Right atrium auricular region (tissue), 2 donors: Measurements from ENCODE around the gene UQCC3. TPM values are rescaled to one million over a fixed set of nuclear protein-coding genes. Genes with fewer than 3 reads are reported as not detected.
A peak's percentile ranks its signal among the peaks of the same experiment; 100 is the strongest.

Experiments
- DNase-seq: peaks from one replicate; pipeline ENCODE4 v3.0.0-alpha.2; 2019; ENCODE audit warnings: low spot score
- H3K27ac ChIP-seq, 2 donors: fragments of 200-600 bp; sonication (generic); 1 replicate in 1 of 2; 2 replicates in 1 of 2; pipeline ENCODE4 v1.5.1; 2016 to 2019
- H3K27me3 ChIP-seq, 2 donors: fragments of 200-600 bp; sonication (generic); one replicate each; pipeline versions ENCODE4 v1.5.1 to v1.6.0; 2017 to 2019
- H3K36me3 ChIP-seq: fragments of 200-600 bp; sonication (generic); one replicate; pipeline ENCODE4 v1.5.1; 2016
- H3K4me1 ChIP-seq, 2 donors: fragments of 200-600 bp; sonication (generic); one replicate each; pipeline versions ENCODE4 v1.5.1 to v1.6.0; 2017 to 2019
- H3K4me3 ChIP-seq, 2 donors: fragments of 200-600 bp; sonication (generic); 1 replicate in 1 of 2; 2 replicates in 1 of 2; pipeline ENCODE4 v1.5.1; 2017 to 2019; ENCODE audit warnings: mild to moderate bottlenecking in 1 of 2, moderate library complexity in 1 of 2
- H3K9me3 ChIP-seq, 2 donors: fragments of 200-600 bp; sonication (generic); one replicate each; pipeline ENCODE4 v1.5.1; 2019
- CTCF ChIP-seq, 2 donors: fragments of 200-600 bp; sonication (generic); IDR thresholded peaks; one replicate each; pipeline ENCODE4 v1.5.1; 2019; ENCODE audit warnings: antibody characterized with exemption in 2 of 2
- total RNA-seq, 2 donors: library from RNA; depleted of rRNA; stranded (reverse); fragments of >200 nt; gene quantifications; one replicate each; pipeline ENCODE4 v1.1.0, GENCODE V29; 2016

Gene UQCC3
- total RNA-seq, 2 donors from 2014 or later, result 5.0 to 8.7 TPM

GRCh38 chr11:62677714-62678113 is 6.2 kb downstream of the UQCC3 start:
- Histone ChIP-seq H3K4me1 (peaks cover 0 to 27% of the 10 kb centered on the region in 2 donors), H3K4me3 (no peak overlapping the region), H3K27ac (no peak overlapping the region), H3K9me3 (no peaks in the 10 kb centered on the region), H3K27me3 (no peaks in the 10 kb centered on the region), H3K36me3 (peaks cover 21% of the 10 kb centered on the region)
- TF ChIP-seq CTCF (IDR thresholded peaks at IDR 0.05), result no peak
- no peak for DNase-seq

GRCh38 chr11:62678433-62678769 is 6.9 kb downstream of the UQCC3 start:
- H3K36me3 ChIP-seq, result peaks cover 21% of the 10 kb centered on the region
- H3K4me1 ChIP-seq, result peaks cover 0 to 23% of the 10 kb centered on the region in 2 donors
- peak overlapping the region; percentile 82 to 95 for H3K4me3 ChIP-seq
- no peak for DNase-seq
- no peak for TF ChIP-seq CTCF (IDR thresholded peaks at IDR 0.05)
- no peaks in the 10 kb centered on the region for H3K9me3 ChIP-seq
- no peaks in the 10 kb centered on the region for H3K27me3 ChIP-seq
- H3K27ac ChIP-seq, result peak overlapping the region; percentile 80 to 88

DNA sequence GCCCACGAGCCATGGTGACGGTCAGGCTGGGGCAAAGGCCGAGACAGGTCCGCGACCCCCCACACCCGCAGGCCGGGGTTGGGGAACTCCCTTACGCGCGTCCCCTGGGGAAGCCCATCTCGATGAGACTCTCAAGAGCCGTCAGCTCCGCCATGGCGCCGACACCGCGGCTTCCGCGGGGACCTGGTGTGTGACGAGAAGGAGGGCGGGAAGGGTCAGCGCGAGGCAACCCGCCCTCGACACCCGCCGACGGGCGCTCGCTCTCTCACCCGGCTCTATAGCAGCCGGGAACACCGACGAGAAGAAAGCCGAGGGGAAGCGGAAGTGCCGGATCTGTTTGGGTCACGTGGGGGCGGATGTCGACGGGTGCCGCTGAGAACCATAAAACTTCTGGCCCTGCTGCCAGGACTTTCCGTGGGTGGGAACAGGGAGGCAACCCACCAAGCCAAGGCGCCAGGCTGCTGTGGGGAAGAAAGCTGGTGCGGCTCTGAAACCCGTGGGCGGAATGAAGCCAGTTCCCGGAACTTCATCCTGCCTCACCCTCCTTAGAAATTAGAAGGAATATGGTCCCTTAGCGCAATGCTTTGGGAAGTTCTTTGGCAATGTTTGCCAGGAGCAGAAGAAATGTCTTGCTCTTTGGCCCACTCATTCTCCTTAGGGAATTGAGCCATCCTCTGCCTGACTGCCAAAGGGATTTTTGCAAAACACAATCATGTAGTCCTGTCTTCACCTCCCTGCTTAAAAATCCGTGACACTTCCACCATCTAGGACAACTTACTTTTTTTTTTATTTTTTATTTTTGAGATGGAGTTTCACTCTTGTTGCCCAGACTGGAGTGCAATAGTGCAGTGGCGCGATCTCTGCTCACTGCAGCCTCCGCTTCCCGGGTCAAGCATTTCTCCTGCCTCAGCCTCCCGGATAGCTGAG is 7.6 kb downstream of the UQCC3 start, which contains the start of gene UBXN1:
TSS of gene UBXN1 (minus strand) at position 304 of the 927 bp plus-strand sequence. CDS start at position 154, 150 bp downstream.
- peak within 1 kb of the TSS; percentile 80 to 88 for H3K27ac ChIP-seq
- TF ChIP-seq CTCF (IDR thresholded peaks at IDR 0.05), result no peak
- peaks cover 0 to 23% of the 10 kb centered on the region in 2 donors for H3K4me1 ChIP-seq

GRCh38 chr11:62680825-62681240 is 9.4 kb downstream of the UQCC3 start:
- H3K36me3 ChIP-seq, result peaks cover 20% of the 10 kb centered on the region
- peak; percentile 36 to 70 for TF ChIP-seq CTCF (IDR thresholded peaks at IDR 0.05)
- H3K9me3 ChIP-seq, result no peaks in the 10 kb centered on the region
- H3K4me3 ChIP-seq, result no peak overlapping the region
- peak overlapping the region in 1 of 2 donors; percentile 27 for H3K27ac ChIP-seq
- peaks cover 0 to 23% of the 10 kb centered on the region in 2 donors for H3K4me1 ChIP-seq
- no peaks in the 10 kb centered on the region for H3K27me3 ChIP-seq
- peak; percentile 70 for DNase-seq

More for the DNA sequence above, 7.6 kb downstream of the UQCC3 start, which contains the start of gene UBXN1:
- Histone ChIP-seq H3K36me3 (peaks cover 21% of the 10 kb centered on the region), H3K27me3 (no peaks in the 10 kb centered on the region), H3K4me3 (peak within 1 kb of the TSS; percentile 82 to 95), H3K9me3 (no peaks in the 10 kb centered on the region)
- DNase-seq, result peak; percentile 96

DNA sequence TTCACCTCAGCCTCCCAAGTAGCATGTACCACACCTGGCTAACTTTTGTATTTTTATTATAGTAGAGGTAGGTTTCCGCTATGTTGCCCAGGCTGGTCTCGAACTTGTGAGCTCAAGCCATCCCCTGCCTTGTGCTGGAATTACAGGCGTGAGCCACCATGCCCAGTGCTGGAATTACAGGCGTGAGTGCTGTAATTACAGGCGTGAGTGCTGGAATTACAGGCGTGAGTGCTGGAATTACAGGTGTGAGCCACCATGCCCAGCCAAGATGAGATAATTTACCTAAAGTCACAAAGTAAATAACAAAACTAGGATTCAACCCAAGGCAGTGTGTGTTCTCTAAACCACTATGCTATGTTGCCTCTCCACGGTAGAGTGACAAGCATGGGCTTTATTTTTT is 11.0 kb downstream of the UQCC3 start:
- no peak for DNase-seq
- peaks cover 0 to 18% of the 10 kb centered on the region in 2 donors for H3K4me1 ChIP-seq
- no peak overlapping the region for H3K27ac ChIP-seq
- H3K9me3 ChIP-seq, result no peaks in the 10 kb centered on the region
- peaks cover 3% of the 10 kb centered on the region for H3K36me3 ChIP-seq
- TF ChIP-seq CTCF (IDR thresholded peaks at IDR 0.05), result no peak
- H3K27me3 ChIP-seq, result no peaks in the 10 kb centered on the region
- H3K4me3 ChIP-seq, result no peak overlapping the region
